Endothelial cell (in vitro differentiated cells): ENCODE measurements around the gene ETV3L. TPM values are rescaled to one million over a fixed set of nuclear protein-coding genes. Genes with fewer than 3 reads are reported as not detected.
"Not testable (repeated sequence)": the region's sequence is repeated elsewhere in the genome, so short reads cannot be mapped to it uniquely, and the experiment has no call there.

ENCODE experiments used
- DNase-seq: peaks from one replicate; pipeline ENCODE4 v3.0.0; 2021; ENCODE audit warnings: low spot score
- H3K27ac Mint-ChIP-seq: one replicate; pipeline ENCODE4 v1.8.0; 2021; ENCODE audit warnings: mixed read lengths, inconsistent platforms; ENCODE audit not compliant: unreplicated experiment
- H3K27me3 Mint-ChIP-seq: one replicate; pipeline ENCODE4 v1.8.0; 2021; ENCODE audit warnings: mild to moderate bottlenecking, moderate library complexity, mixed read lengths, inconsistent platforms; ENCODE audit not compliant: unreplicated experiment
- H3K36me3 Mint-ChIP-seq: one replicate; pipeline ENCODE4 v1.8.0; 2021; ENCODE audit warnings: mild to moderate bottlenecking, low read depth, mixed read lengths, inconsistent platforms; ENCODE audit not compliant: unreplicated experiment
- H3K4me1 Mint-ChIP-seq: one replicate; pipeline ENCODE4 v1.8.0; 2021; ENCODE audit warnings: mild to moderate bottlenecking, mixed read lengths, inconsistent platforms; ENCODE audit not compliant: unreplicated experiment
- H3K4me3 Mint-ChIP-seq: one replicate; pipeline ENCODE4 v1.8.0; 2021; ENCODE audit warnings: mild to moderate bottlenecking, mixed read lengths, inconsistent platforms; ENCODE audit not compliant: unreplicated experiment
- H3K9me3 Mint-ChIP-seq: one replicate; pipeline ENCODE4 v1.8.0; 2021; ENCODE audit warnings: mixed read lengths, inconsistent platforms; ENCODE audit not compliant: unreplicated experiment
- CTCF ChIP-seq: fragments of 200-600 bp; sonication (generic); IDR thresholded peaks from one replicate; pipeline ENCODE4 v1.5.0; 2021; ENCODE audit warnings: antibody characterized with exemption; ENCODE audit not compliant: unreplicated experiment
- total RNA-seq: library from RNA; stranded (reverse); fragmentation: NEBNext Ultra II Directional; extraction: Animal tissue kit (Norgen Biotek cat#: 25700); gene quantifications from one replicate; pipeline ENCODE4 v1.2.1, GENCODE V29; 2021; ENCODE audit not compliant: unreplicated experiment

Gene ETV3L
- total RNA-seq, 1 donor from 2014 or later: not detected

GRCh38 chr1:157080714-157081113 lies 18.9 kb downstream of the ETV3L start:
- no peaks in the 10 kb centered on the region for H3K4me1 Mint-ChIP-seq
- H3K27ac Mint-ChIP-seq: no peak overlapping the region

GRCh38 chr1:157077394-157077793 lies 22.2 kb downstream of the ETV3L start:
- no peak overlapping the region for H3K4me3 Mint-ChIP-seq
- H3K36me3 Mint-ChIP-seq: no peaks in the 10 kb centered on the region
- TF ChIP-seq CTCF: no peak
- H3K27me3 Mint-ChIP-seq: no peaks in the 10 kb centered on the region
- no peak for DNase-seq
- H3K9me3 Mint-ChIP-seq: no peaks in the 10 kb centered on the region
- H3K27ac Mint-ChIP-seq: no peak overlapping the region
- no peaks in the 10 kb centered on the region for H3K4me1 Mint-ChIP-seq

More at GRCh38 chr1:157080714-157081113, 18.9 kb downstream of the ETV3L start:
- Mint-ChIP-seq H3K9me3 (no peaks in the 10 kb centered on the region), H3K36me3 (no peaks in the 10 kb centered on the region), H3K4me3 (no peak overlapping the region), H3K27me3 (no peaks in the 10 kb centered on the region)
- DNase-seq: no peak
- no peak for TF ChIP-seq CTCF

- H3K27ac Mint-ChIP-seq: no peak overlapping the region
- H3K27me3 Mint-ChIP-seq: no peaks in the 10 kb centered on the region
- H3K4me3 Mint-ChIP-seq: no peak overlapping the region
- H3K36me3 Mint-ChIP-seq: no peaks in the 10 kb centered on the region
- peak; percentile 73 for DNase-seq
- H3K9me3 Mint-ChIP-seq: no peaks in the 10 kb centered on the region
- H3K4me1 Mint-ChIP-seq: no peaks in the 10 kb centered on the region
- peak; percentile 33 for TF ChIP-seq CTCF
Observed at GRCh38 chr1:157073944-157074685, 25.5 kb downstream of the ETV3L start.

- no peak for DNase-seq
- no peak for TF ChIP-seq CTCF
- H3K27ac Mint-ChIP-seq: no peak overlapping the region
- peaks cover 6% of the 10 kb centered on the region for H3K4me1 Mint-ChIP-seq
- H3K9me3 Mint-ChIP-seq: no peaks in the 10 kb centered on the region
- no peaks in the 10 kb centered on the region for H3K36me3 Mint-ChIP-seq
- H3K27me3 Mint-ChIP-seq: peaks cover 2% of the 10 kb centered on the region
- H3K4me3 Mint-ChIP-seq: no peak overlapping the region
Observed at GRCh38 chr1:157069601-157070000, 30.0 kb downstream of the ETV3L start.

- H3K4me1 Mint-ChIP-seq: not testable (repeated sequence)
Observed at GRCh38 chr1:157059241-157059640, 40.4 kb downstream of the ETV3L start.

More at GRCh38 chr1:157059241-157059640, 40.4 kb downstream of the ETV3L start:
- H3K4me3 Mint-ChIP-seq, H3K27me3 Mint-ChIP-seq, H3K9me3 Mint-ChIP-seq, DNase-seq, H3K27ac Mint-ChIP-seq, H3K36me3 Mint-ChIP-seq: not testable (repeated sequence)
